Inflammatory macrophage treated with lipopolysaccharide for 4 hours (primary cell): ENCODE data around the gene B4GALNT4.
A peak's percentile ranks its signal among the peaks of the same experiment; 100 is the strongest.
"Not testable (repeated sequence)": the region's sequence is repeated elsewhere in the genome, so short reads cannot be mapped to it uniquely, and the experiment has no call there.

Source experiments
- DNase-seq: peaks from one replicate; pipeline ENCODE4 v3.0.0-alpha.2; 2020

B4GALNT4 gene

GRCh38 chr11:394034-394857, 24.9 kb downstream of the B4GALNT4 start, which contains the start of gene PKP3:
Gene PKP3, plus strand, starts transcription at chr11:394209. Its CDS starts 84 bp downstream, at chr11:394293.
- no peak for DNase-seq

DNA sequence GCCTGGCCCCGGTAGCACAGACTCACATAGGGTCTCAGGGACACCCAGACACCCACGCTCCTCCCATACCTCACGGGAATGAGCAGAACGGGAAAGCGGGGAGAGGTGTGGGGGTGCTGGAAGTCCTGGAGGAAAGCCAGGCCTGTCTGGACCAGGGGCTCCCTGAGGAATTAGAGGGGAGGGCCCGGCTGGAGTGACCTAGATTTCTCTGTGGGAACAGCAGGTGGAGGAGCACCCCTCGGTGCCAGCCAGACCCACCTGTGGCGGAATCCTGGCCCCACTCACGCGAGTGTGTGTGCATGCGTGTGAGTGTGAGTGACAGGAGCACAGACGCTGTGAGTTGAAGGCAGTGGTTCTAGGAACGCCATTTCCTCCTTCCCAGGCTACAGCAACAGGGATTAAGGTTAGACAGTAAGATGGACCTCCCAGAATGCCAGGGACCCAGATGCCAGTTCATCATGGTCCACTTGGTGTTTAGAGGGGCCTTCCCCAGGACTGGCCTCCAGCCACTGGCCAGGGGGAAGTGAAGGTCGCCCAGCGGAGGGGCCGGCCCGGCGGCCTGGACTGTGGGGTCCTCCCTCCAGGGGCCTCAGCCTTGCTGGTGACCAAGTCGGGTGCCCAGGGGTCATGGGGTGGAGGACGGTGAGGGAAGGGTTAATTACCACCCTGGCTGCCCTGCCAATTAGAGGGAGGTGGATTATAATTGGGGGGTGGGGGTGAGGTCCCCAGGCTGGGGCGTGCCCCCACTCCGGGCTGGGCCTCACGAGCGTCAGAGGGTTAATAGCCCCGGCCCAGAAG, 25.8 kb downstream of the B4GALNT4 start:
- no peak for DNase-seq

GRCh38 chr11:395866-396265, 26.6 kb downstream of the B4GALNT4 start:
- no peak for DNase-seq

- peak; percentile 35 for DNase-seq
Measured at GRCh38 chr11:396511-396947, 27.2 kb downstream of the B4GALNT4 start.

GRCh38 chr11:396948-397548, 27.7 kb downstream of the B4GALNT4 start:
- DNase-seq = peak; percentile 59

DNA sequence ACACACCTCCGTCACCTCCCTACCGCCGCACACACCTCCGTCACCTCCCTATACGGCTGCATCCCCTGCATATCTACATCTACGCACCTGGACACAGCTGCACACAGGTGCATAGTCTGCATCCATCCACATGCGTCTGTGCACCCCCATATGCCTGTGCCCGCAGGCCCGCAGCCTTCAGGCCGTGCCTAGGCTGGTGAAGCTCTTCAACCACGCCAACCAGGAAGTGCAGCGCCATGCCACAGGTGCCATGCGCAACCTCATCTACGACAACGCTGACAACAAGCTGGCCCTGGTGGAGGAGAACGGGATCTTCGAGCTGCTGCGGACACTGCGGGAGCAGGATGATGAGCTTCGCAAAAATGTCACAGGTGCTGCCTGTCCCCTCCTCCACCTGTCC, 29.5 kb downstream of the B4GALNT4 start:
- DNase-seq = peak; percentile 17

DNA sequence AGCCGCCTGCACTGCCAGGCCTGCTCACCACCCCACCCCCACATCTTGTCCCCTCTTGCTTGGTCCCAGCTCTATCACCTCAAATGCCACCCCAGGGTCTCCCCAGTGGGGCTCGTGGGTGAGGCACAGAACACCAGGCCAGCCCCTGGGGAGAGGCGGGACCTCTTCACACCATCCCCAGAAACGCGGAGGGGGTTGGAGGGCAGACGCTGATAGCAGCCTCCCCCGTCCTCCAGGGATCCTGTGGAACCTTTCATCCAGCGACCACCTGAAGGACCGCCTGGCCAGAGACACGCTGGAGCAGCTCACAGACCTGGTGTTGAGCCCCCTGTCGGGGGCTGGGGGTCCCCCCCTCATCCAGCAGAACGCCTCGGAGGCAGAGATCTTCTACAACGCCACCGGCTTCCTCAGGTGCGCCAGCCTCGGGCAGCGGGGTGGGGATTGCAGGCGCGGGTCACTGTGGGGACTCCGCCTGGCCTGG, 30.5 kb downstream of the B4GALNT4 start:
- no peak for DNase-seq

DNA sequence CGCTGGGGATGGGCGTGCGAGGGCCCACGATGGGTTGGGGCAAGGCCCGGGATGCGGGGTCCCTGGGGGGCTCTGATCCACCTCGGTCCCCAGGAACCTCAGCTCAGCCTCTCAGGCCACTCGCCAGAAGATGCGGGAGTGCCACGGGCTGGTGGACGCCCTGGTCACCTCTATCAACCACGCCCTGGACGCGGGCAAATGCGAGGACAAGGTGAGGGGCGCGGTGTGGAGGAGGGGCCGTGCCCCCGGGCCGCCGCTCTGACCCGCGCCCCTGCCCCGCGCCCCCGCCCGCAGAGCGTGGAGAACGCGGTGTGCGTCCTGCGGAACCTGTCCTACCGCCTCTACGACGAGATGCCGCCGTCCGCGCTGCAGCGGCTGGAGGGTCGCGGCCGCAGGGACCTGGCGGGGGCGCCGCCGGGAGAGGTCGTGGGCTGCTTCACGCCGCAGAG, 31.0 kb downstream of the B4GALNT4 start:
- DNase-seq = no peak

DNA sequence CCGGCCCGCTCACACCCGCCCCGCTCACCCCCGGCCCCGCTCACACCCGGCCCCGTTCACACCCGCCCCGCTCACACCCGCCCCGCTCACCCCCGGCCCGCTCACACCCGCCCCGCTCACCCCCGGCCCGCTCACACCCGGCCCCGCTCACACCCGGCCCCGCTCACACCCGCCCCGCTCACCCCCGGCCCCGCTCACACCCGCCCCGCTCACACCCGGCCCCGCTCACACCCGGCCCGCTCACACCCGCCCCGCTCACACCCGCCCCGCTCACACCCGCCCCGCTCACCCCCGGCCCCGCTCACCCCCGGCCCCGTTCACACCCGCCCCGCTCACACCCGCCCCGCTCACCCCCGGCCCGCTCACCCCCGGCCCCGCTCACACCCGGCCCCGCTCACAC, 31.9 kb downstream of the B4GALNT4 start:
- DNase-seq = not testable (repeated sequence)

GRCh38 chr11:403021-403760, 33.9 kb downstream of the B4GALNT4 start:
- DNase-seq = no peak

DNA sequence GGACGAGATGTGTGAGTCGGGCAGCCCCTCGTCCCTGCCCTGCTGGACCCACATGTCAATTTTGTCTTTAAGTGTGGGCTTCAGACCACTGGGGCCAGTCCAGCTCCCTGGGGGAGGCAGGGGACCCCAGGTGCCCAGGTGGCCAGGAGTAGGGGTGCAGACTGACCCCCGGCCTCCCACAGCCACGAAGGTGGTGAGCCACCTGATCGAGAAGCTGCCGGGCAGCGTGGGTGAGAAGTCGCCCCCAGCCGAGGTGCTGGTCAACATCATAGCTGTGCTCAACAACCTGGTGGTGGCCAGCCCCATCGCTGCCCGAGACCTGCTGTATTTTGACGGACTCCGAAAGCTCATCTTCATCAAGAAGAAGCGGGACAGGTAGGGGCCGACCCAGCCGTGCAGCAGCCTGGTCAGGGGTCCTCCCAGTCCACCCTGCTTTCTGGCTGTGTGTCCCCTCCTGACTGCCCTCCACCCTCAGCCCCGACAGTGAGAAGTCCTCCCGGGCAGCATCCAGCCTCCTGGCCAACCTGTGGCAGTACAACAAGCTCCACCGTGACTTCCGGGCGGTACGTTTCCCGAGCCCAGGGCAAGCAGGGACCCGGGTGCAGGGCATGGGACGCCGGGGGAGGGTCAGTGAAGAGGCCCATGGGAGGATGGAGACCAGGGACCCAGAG, 34.6 kb downstream of the B4GALNT4 start:
- no peak for DNase-seq

GRCh38 chr11:404551-405264, 35.4 kb downstream of the B4GALNT4 start:
- DNase-seq = no peak

- no peak for DNase-seq
Measured at GRCh38 chr11:405323-405953, 36.1 kb downstream of the B4GALNT4 start.

DNA sequence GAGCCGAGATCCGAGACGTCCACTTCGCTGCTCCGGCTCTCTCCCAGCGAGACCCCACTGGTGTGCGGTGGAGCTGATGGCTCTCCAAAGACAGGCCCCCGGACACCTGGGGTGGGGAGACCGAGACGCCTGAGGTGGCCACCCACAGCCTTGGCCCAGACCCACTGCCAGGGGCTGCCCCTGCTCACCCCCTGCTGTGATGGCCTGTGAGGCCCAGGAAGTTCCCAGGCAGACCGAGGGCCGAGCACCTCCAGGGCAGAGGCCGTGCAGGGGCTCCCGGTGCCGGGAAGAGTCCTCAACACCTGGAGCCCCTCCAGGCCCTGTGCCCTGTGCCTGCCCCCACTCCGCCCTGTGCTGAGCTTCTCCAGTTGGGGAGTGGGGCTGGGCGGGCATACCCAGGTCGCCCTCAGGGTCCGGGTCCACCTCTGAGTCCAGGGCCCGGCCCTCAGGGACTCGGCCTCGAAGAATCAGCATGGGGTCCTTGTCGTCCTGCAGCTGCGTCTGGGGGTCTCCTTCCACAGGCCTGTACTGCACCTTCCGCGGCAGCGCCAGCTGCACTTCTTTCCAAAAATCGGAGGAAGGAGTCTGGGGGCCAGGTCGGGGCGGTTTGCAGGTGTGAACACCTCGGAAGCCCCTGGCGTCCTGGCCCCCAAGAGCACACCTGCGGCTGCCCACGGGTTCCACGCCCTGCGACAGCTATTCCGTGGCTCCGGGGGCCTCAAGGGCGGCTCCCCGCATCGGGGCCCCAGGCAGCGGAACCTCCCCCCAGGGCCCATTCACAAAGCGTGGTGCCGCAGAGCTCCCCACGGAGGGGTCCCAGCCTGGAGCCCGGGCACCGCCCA, 36.9 kb downstream of the B4GALNT4 start:
- DNase-seq = no peak

DNA sequence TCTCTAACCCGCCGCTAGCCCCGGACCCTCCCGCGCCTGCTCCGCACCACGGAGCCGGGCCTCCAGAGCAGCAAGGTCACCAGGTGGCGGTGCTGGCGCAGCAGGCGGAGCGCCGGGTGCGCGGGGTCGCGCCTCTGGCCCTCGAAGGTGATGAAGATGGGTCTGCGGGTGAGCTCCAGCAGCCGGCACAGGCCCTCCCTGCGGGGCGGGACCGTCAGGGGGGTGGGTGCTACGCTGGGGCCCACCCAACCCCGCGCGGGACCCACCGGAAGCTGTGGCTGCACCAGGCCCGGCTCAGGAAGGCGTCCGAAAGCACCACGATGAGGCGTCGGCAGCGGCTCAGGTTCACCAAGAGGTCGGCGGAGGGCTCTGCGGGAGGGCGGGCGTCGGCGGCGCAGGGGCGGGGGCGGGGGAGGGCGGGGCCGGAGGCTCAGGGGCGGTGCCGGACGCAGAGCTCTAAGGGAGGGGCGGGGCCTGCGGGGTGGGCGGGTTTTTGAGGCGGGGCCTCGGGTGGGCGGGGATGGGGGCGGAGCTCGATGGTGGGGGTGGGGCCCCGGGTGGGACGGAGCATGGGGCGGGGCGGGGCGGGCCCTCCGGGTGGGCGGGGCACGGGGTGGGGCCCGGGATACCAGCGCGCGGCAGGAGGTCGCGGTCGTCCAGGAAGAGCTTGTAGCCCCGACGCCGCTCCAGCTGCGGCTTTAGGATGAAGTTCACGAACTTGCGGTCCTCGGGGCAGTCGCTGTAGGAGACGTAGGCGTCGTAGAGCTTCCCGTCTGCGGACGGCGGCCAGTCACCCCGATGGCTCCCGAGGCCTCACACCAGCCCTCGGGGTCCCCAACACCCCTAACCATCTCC, 37.7 kb downstream of the B4GALNT4 start:
- peak; percentile 67 for DNase-seq

- DNase-seq = no peak
Measured at GRCh38 chr11:407651-408123, 38.4 kb downstream of the B4GALNT4 start.

DNA sequence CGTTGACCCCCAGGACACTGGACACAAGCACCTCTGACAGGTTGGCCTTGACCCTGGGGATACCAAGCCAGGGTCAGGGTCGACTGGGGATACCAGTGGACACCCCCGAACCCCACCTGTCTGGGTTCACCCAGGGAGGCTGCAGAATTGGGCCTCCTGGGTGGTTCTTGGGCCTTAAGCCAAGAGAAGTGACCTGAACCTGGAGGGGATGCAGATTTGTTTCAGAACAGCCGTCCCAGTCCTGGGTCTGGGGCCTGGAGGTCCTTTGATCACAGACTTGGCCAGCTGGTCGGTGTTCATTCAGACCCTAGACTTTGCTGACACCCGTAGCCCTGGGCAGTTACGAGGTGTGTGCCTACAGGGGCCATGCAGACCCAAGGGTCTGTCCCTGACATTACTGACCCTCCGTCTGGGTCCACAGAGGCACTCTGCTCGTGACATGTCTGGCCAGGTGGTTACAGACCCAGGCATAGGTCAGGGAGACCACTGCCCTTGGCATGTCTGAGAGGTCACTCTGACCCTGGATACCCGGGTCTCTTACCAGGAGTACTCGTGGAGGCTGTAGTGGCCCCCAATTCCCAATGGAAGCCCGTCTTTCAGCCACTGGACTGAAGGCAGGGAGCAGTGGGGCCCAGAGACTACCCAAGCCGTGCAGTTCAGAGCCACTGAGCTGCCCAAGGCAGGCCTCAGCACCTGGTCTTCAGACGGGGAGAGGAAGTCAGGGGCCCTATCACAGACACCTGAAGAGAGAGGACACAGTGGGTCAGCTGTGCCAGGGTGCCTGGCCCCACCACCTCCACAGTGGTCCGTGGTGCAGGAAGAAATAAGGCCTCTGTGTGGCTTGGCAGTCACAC, 39.1 kb downstream of the B4GALNT4 start:
- DNase-seq = no peak
